ENCODE data around the gene SHISAL2A.

Gene SHISAL2A

DNA sequence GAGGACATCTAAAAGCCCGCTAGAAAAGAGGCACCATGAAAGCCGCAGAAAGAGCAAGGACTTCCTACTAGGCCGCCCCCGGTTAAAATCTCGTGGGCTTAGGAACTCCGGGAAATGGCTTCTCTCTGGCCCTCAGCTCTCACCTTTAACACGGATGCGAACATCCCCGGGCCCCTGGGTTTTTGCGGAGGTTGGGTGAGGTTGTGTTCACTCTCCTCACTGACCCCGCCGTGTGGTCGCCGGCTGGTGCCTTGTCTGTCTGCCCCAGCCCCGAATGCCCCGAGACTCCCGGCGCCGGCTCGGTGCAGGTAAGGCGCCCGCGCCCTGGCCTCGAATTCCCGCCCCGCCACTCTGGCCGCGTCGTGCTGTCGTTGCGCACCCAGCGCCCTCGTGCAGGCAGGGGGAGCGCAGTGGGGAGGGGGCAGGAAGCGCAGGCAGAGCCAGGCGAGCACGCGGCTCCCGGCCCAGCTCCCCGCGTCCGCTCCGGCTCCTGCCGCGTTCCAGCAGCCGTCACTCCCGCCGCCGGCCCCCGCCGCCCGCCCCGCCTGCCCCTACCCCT lies at the start of gene SHISAL2A:
TSS of gene SHISAL2A (plus strand) at position 437 of the 559 bp plus-strand sequence. CDS start 326 bp downstream, outside the sequence.
- DNase-seq (ENCODE audit: low read depth), result peak; percentile 12
- no peak within 1 kb of the TSS for H3K4me3 ChIP-seq (ENCODE audit: control insufficient read depth, low read depth, low read length)
- no peak for TF ChIP-seq CTCF (conservative IDR thresholded peaks at IDR 0.05; ENCODE audit: control insufficient read depth, insufficient read depth, low read depth, low read length)

GRCh38 chr1:52585474-52585873 lies 47.5 kb upstream of the SHISAL2A start:
- DNase-seq (ENCODE audit: low read depth), result no peak
- no peak for TF ChIP-seq CTCF (conservative IDR thresholded peaks at IDR 0.05; ENCODE audit: control insufficient read depth, insufficient read depth, low read depth, low read length)
- no peak overlapping the region for H3K4me3 ChIP-seq (ENCODE audit: control insufficient read depth, low read depth, low read length)

DNA sequence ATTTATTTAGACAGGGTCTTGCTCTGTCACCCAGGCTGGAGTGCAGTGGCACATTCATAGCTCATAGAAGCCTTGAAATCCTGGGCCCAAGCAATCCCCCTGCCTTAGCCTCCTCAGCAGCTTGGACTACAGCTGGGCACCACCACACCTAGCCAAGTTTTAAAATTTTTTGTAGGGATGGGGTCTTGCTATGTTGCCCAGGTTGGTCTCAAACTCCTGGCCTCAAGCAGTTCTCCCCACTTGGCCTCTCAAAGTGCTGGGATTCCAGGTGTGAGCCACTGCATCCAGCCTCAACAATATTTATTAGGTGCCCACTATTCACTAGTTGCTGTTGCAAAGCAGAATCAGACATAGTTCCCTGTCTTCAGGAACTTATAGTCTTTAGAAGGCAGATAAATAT lies 44.9 kb upstream of the SHISAL2A start:
- DNase-seq (ENCODE audit: low read depth), result no peak
- no peak overlapping the region for H3K4me3 ChIP-seq (ENCODE audit: control insufficient read depth, low read depth, low read length)
- TF ChIP-seq CTCF (conservative IDR thresholded peaks at IDR 0.05; ENCODE audit: control insufficient read depth, insufficient read depth, low read depth, low read length), result no peak

DNA sequence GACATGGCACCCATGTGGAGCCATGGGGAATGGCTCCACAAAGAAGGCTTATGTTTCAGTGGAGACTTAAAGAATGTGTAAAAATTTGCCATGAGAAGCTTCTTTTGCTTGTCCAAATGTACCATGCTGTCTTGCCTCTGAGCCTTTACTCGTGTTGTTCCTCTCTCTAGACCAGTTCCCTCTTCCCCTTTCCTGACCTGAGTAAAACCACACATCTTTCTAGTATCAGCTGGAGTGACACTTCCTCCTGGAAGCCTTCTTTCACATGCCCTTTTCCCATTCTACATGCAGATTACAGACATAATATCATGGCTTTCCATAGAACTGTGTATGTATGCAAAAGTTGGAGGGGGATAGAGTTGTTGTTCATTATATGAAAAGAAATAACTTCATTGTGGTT lies 44.4 kb upstream of the SHISAL2A start:
- H3K4me3 ChIP-seq (ENCODE audit: control insufficient read depth, low read depth, low read length), result no peak overlapping the region
- no peak for DNase-seq (ENCODE audit: low read depth)
- TF ChIP-seq CTCF (conservative IDR thresholded peaks at IDR 0.05; ENCODE audit: control insufficient read depth, insufficient read depth, low read depth, low read length), result no peak

DNA sequence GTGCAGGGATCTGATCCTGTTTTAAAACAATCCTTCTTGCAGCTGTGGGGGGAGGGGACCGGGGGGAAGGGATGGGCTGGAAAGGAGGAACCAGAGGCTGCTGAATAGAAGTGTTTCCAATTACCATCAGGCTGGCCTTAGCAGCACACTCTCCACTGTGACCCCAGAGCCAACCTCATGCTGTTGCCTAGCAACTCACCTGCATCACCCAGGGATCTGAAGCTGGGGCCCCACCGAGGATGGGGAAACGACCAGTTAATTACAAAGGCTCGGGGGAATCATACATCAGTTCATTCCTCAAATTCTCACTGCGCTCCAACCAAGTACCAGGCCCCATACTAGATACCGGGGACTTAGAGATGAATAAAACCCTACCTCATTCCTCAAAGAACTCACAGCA lies 42.7 kb upstream of the SHISAL2A start:
- TF ChIP-seq CTCF (conservative IDR thresholded peaks at IDR 0.05; ENCODE audit: control insufficient read depth, insufficient read depth, low read depth, low read length), result no peak
- no peak overlapping the region for H3K4me3 ChIP-seq (ENCODE audit: control insufficient read depth, low read depth, low read length)
- DNase-seq (ENCODE audit: low read depth), result no peak

GRCh38 chr1:52592637-52593323 lies 40.2 kb upstream of the SHISAL2A start:
- no peak for DNase-seq (ENCODE audit: low read depth)
- TF ChIP-seq CTCF (conservative IDR thresholded peaks at IDR 0.05; ENCODE audit: control insufficient read depth, insufficient read depth, low read depth, low read length), result no peak
- no peak overlapping the region for H3K4me3 ChIP-seq (ENCODE audit: control insufficient read depth, low read depth, low read length)

Data from fibroblast of mammary gland (primary cell).